WTC11 (cell line): ENCODE data around the gene ALDH9A1. TPM values are rescaled to one million over a fixed set of nuclear protein-coding genes. Genes with fewer than 3 reads are reported as not detected.

ENCODE experiments used
- ATAC-seq: fragments of 200-7000 bp; cut with Tn5 transposase; 2 replicates; pipeline ENCODE4 v1.10.0; 2021; ENCODE audit warnings: mild to moderate bottlenecking, moderate library complexity
- CTCF ChIA-PET: fragments of 300-600 bp; sonication (Branson Sonifier 250); formaldehyde crosslinking; loops from one replicate; lab custom pipeline; 2021; ENCODE audit warnings: antibody characterized with exemption; lab: Charles Lee
- POLR2A ChIA-PET: fragments of 350-600 bp; sonication (Branson Sonifier 250); formaldehyde crosslinking; loops from one replicate; lab custom pipeline; 2021; ENCODE audit warnings: antibody characterized with exemption; lab: Charles Lee
- DNase-seq: peaks from one replicate; pipeline ENCODE4 v3.0.0; 2021; ENCODE audit warnings: low spot score
- H3K27ac Mint-ChIP-seq: 2 replicates; pipeline ENCODE4 v1.8.0; 2021; ENCODE audit warnings: mixed read lengths
- H3K27me3 Mint-ChIP-seq: 2 replicates; pipeline ENCODE4 v1.8.0; 2021; ENCODE audit warnings: low read depth, mild to moderate bottlenecking, moderate library complexity, mixed read lengths
- H3K36me3 Mint-ChIP-seq: 2 replicates; pipeline ENCODE4 v1.8.0; 2021; ENCODE audit warnings: mixed read lengths
- H3K4me1 Mint-ChIP-seq: 2 replicates; pipeline ENCODE4 v1.8.0; 2022; ENCODE audit warnings: mixed read lengths
- H3K4me3 Mint-ChIP-seq: 2 replicates; pipeline ENCODE4 v1.8.0; 2021; ENCODE audit warnings: mild to moderate bottlenecking, moderate library complexity, mixed read lengths
- H3K9me3 Mint-ChIP-seq: 2 replicates; pipeline ENCODE4 v1.8.0; 2021; ENCODE audit warnings: mixed read lengths
- AFF4 ChIP-seq: sonication (generic); formaldehyde crosslinking; IDR thresholded peaks from 2 replicates; pipeline ENCODE4 v1.8.1; 2023; ENCODE audit warnings: mild to moderate bottlenecking, missing genetic modification reagents, borderline replicate concordance
- ATF1 ChIP-seq: sonication (generic); formaldehyde crosslinking; IDR thresholded peaks from 2 replicates; pipeline ENCODE4 v1.8.1; 2023; ENCODE audit warnings: mild to moderate bottlenecking, moderate library complexity, missing genetic modification reagents
- E2F1 ChIP-seq: sonication (generic); formaldehyde crosslinking; IDR thresholded peaks from 2 replicates; pipeline ENCODE4 v1.8.0; 2022; ENCODE audit warnings: mild to moderate bottlenecking, missing genetic modification reagents
- FOXP1 ChIP-seq: sonication (generic); formaldehyde crosslinking; IDR thresholded peaks from 2 replicates; pipeline ENCODE4 v1.8.0; 2022; ENCODE audit warnings: missing genetic modification reagents, mild to moderate bottlenecking, moderate library complexity, borderline replicate concordance
- GRHL2 ChIP-seq: fragments of 250-450 bp; sonication (Bioruptor Pico); IDR thresholded peaks from 2 replicates; pipeline ENCODE4 v1.8.0; 2022; ENCODE audit warnings: mild to moderate bottlenecking, moderate library complexity; ENCODE audit not compliant: insufficient replicate concordance, severe bottlenecking
- MLX ChIP-seq: sonication (generic); formaldehyde crosslinking; IDR thresholded peaks from 2 replicates; pipeline ENCODE4 v1.8.1; 2023; ENCODE audit warnings: mild to moderate bottlenecking, missing genetic modification reagents, moderate library complexity
- NFE2L1 ChIP-seq: sonication (generic); formaldehyde crosslinking; IDR thresholded peaks from 2 replicates; pipeline ENCODE4 v1.8.1; 2023; ENCODE audit warnings: missing genetic modification reagents
- NR3C1 ChIP-seq: sonication (generic); formaldehyde crosslinking; conservative IDR thresholded peaks from 2 replicates; pipeline ENCODE4 v1.8.1; 2023; ENCODE audit warnings: low read depth, mild to moderate bottlenecking, missing genetic modification reagents
- RELA ChIP-seq: sonication (generic); formaldehyde crosslinking; IDR thresholded peaks from 2 replicates; pipeline ENCODE4 v1.8.1; 2022; ENCODE audit warnings: missing genetic modification reagents, mild to moderate bottlenecking, borderline replicate concordance
- RORB ChIP-seq: fragments of 250-450 bp; sonication (Bioruptor Pico); IDR thresholded peaks from 2 replicates; pipeline ENCODE4 v1.9.0; 2021; ENCODE audit warnings: mild to moderate bottlenecking
- ZBTB21 ChIP-seq: sonication (generic); formaldehyde crosslinking; IDR thresholded peaks from 2 replicates; pipeline ENCODE4 v1.8.1; 2023; ENCODE audit warnings: mild to moderate bottlenecking, missing genetic modification reagents, borderline replicate concordance
- ZBTB43 ChIP-seq: sonication (generic); formaldehyde crosslinking; IDR thresholded peaks from 2 replicates; pipeline ENCODE4 v1.8.1; 2023; ENCODE audit warnings: mild to moderate bottlenecking, missing genetic modification reagents
- ZNF121 ChIP-seq: sonication (generic); formaldehyde crosslinking; IDR thresholded peaks from 2 replicates; pipeline ENCODE4 v1.8.0; 2023; ENCODE audit warnings: missing genetic modification reagents
- ZNF138 ChIP-seq: sonication (generic); formaldehyde crosslinking; conservative IDR thresholded peaks from 2 replicates; pipeline ENCODE4 v1.8.1; 2022; ENCODE audit warnings: mild to moderate bottlenecking, moderate library complexity, missing genetic modification reagents
- ZNF263 ChIP-seq: sonication (generic); formaldehyde crosslinking; IDR thresholded peaks from 2 replicates; pipeline ENCODE4 v1.8.1; 2022; ENCODE audit warnings: low read depth, mild to moderate bottlenecking, moderate library complexity, missing genetic modification reagents
- ZNF281 ChIP-seq: sonication (generic); formaldehyde crosslinking; IDR thresholded peaks from 2 replicates; pipeline ENCODE4 v1.8.0; 2023; ENCODE audit warnings: mild to moderate bottlenecking, missing genetic modification reagents
- ZNF317 ChIP-seq: sonication (generic); formaldehyde crosslinking; IDR thresholded peaks from 2 replicates; pipeline ENCODE4 v1.8.1; 2023; ENCODE audit warnings: low read depth, mild to moderate bottlenecking, moderate library complexity, missing genetic modification reagents, borderline replicate concordance
- total RNA-seq: library from RNA; stranded (reverse); gene quantifications from 3 replicates; pipeline ENCODE4 v1.2.3, GENCODE V29; 2021

The ALDH9A1 gene
- total RNA-seq, 1 experiment from 2014 or later = 51.9 TPM

GRCh38 chr1:165666152-165666825, 32.1 kb downstream of the ALDH9A1 start (continued):
- no peak for TF ChIP-seq AFF4 (CRISPR knock-in tag)
- no peak for TF ChIP-seq GRHL2 (CRISPR knock-in tag)
- TF ChIP-seq RORB (CRISPR knock-in tag) = no peak
- TF ChIP-seq FOXP1 = no peak
- no peak for TF ChIP-seq ZBTB21 (CRISPR knock-in tag)
- no peak for TF ChIP-seq NR3C1 (CRISPR knock-in tag)
- TF ChIP-seq RELA (CRISPR knock-in tag) = no peak
- TF ChIP-seq ZNF281 = no peak
- TF ChIP-seq ZNF138 (CRISPR knock-in tag) = no peak
- no peak for TF ChIP-seq ZNF263 (CRISPR knock-in tag)

- Mint-ChIP-seq H3K27me3 (no peaks in the 10 kb centered on the region), H3K4me3 (no peak overlapping the region)
- CTCF ChIA-PET = interaction anchor here (1.2 kb wide), 1 partner anchor 24 kb away, joined by 3 read pairs; no protein-coding TSS in a partner anchor
Observed at GRCh38 chr1:165662186-165662585, 36.2 kb downstream of the ALDH9A1 start.

More at GRCh38 chr1:165662186-165662585, 36.2 kb downstream of the ALDH9A1 start:
- DNase-seq (no peak), ATAC-seq (no peak)
- Mint-ChIP-seq H3K36me3 (peaks cover 60% of the 10 kb centered on the region), H3K9me3 (no peaks in the 10 kb centered on the region), H3K4me1 (peaks cover 8% of the 10 kb centered on the region; the same call in 1 of the 2 replicates), H3K27ac (no peak overlapping the region)
- TF ChIP-seq ZNF138 (CRISPR knock-in tag) = no peak
- TF ChIP-seq ZBTB43 = no peak
- no peak for TF ChIP-seq ZNF317 (CRISPR knock-in tag)
- TF ChIP-seq NFE2L1 (CRISPR knock-in tag) = no peak
- TF ChIP-seq E2F1 (CRISPR knock-in tag) = no peak
- TF ChIP-seq NR3C1 (CRISPR knock-in tag) = no peak
- no peak for TF ChIP-seq MLX
- no peak for TF ChIP-seq ZNF121 (CRISPR knock-in tag)
- TF ChIP-seq ATF1 = no peak
- POLR2A ChIA-PET = no interaction called here
